Measurements from ENCODE around the gene RSPH1. TPM values are rescaled to one million over a fixed set of nuclear protein-coding genes. Genes with fewer than 3 reads are reported as not detected.
A peak's percentile ranks its signal among the peaks of the same experiment; 100 is the strongest.

The RSPH1 gene
- total RNA-seq, 6 donors from 2014 or later = 0.46 to 68.4 (median 13.4) TPM

DNA sequence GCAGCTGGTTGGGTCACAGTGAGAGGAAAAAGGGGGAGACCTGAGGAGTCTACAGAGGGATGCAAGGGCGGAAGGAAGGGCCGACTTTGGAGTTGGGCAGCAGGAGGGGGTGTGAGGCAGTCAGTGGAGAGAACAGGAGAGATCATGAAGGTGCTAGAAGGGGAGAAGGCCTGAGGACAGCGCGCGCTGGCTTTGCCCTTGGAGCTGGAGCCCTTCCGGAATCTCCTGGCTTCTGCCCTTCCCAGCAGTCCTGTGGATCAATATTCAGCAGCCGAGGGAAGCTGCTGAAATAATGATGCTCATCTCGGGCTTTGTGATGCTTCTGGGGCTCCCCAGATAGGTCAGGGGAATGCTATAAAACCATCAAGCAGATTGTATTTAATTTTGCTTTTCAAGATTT lies 44.4 kb upstream of the RSPH1 start:
- TF ChIP-seq POLR2AphosphoS5 (IDR thresholded peaks at IDR 0.05) = no peak
- ATAC-seq (ENCODE audit: low FRiP score in 2 of 2) = no peak
- H3K27me3 ChIP-seq = no peaks in the 10 kb centered on the region

GRCh38 chr21:42539931-42540343 lies 43.9 kb upstream of the RSPH1 start:
- peak in 1 of 2 donors; percentile 47 for ATAC-seq (ENCODE audit: low FRiP score in 2 of 2)
- 72 to 84% methylated on average over 6 to 7 of the region's 7 CpGs for WGBS, 2 donors
- peaks cover 10 to 72% (median 43%) of the 10 kb centered on the region in 4 donors for H3K36me3 ChIP-seq
- H3K4me3 ChIP-seq = no peak overlapping the region
- peaks cover 0 to 7% (median 2%) of the 10 kb centered on the region in 4 donors for H3K4me1 ChIP-seq
- peak in 1 of 2 donors; percentile 34 for DNase-seq
- TF ChIP-seq CTCF (IDR thresholded peaks at IDR 0.05) (peak in 1 of 6 experiments; percentile 9), POLR2AphosphoS5 (IDR thresholded peaks at IDR 0.05) (no peak)
- no peak overlapping the region for H3K27ac ChIP-seq
- H3K27me3 ChIP-seq = no peaks in the 10 kb centered on the region
- H3K9me3 ChIP-seq = no peaks in the 10 kb centered on the region

More for the DNA sequence above, 44.4 kb upstream of the RSPH1 start:
- H3K27ac ChIP-seq = no peak overlapping the region
- DNase-seq = no peak
- H3K36me3 ChIP-seq = peaks cover 10 to 72% (median 42%) of the 10 kb centered on the region in 4 donors
- H3K9me3 ChIP-seq = no peaks in the 10 kb centered on the region
- no peak overlapping the region for H3K4me3 ChIP-seq
- H3K4me1 ChIP-seq = peaks cover 0 to 6% (median under 1%) of the 10 kb centered on the region in 4 donors
- 83 to 93% methylated on average over 8 of the region's 8 CpGs for WGBS, 2 donors

DNA sequence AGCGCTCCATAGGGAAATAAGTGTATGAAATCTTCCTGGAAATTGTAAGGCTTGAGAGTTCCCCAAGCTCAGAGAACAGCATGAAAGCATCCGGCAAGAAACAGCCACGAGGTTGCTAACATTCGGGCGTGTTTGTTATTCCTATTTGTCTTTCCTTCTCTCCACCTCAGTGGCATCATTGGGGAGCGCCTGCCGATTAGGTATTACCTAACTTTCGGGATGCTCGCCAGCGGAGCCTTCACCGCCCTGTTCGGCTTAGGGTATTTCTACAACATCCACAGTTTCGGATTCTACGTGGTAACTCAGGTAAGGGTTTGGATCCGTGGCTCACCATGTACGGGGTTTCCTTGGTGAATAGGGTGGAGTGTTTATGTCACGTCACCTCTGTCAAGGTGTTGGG lies 43.3 kb upstream of the RSPH1 start:
- Histone ChIP-seq H3K36me3 (peaks cover 10 to 71% (median 43%) of the 10 kb centered on the region in 4 donors), H3K9me3 (no peaks in the 10 kb centered on the region), H3K4me3 (no peak overlapping the region), H3K27ac (peak overlapping the region in 1 of 4 donors; percentile 38), H3K4me1 (peaks cover 0 to 8% (median 3%) of the 10 kb centered on the region in 4 donors), H3K27me3 (no peaks in the 10 kb centered on the region)
- TF ChIP-seq EP300 (IDR thresholded peaks at IDR 0.05) = peak in 1 of 4 donors; percentile 5
- no peak for TF ChIP-seq POLR2A (IDR thresholded peaks at IDR 0.05)
- DNase-seq = peak in 1 of 2 donors; percentile 48
- 86 to 87% methylated on average over 17 of the region's 17 CpGs for WGBS, 2 donors
- peak in 1 of 2 donors; percentile 32 for ATAC-seq (ENCODE audit: low FRiP score in 2 of 2)

GRCh38 chr21:42538479-42539275 lies 42.7 kb upstream of the RSPH1 start:
- H3K4me3 ChIP-seq = no peak overlapping the region
- TF ChIP-seq CTCF (IDR thresholded peaks at IDR 0.05) (no peak), POLR2AphosphoS5 (IDR thresholded peaks at IDR 0.05) (no peak), POLR2A (IDR thresholded peaks at IDR 0.05) (no peak)
- 75 to 78% methylated on average over 10 of the region's 10 CpGs for WGBS, 2 donors
- DNase-seq = peak in 1 of 2 donors; percentile 18
- H3K36me3 ChIP-seq = peaks cover 10 to 71% (median 37%) of the 10 kb centered on the region in 4 donors
- H3K27ac ChIP-seq = no peak overlapping the region
- H3K27me3 ChIP-seq = no peaks in the 10 kb centered on the region
- no peaks in the 10 kb centered on the region for H3K9me3 ChIP-seq
- ATAC-seq (ENCODE audit: low FRiP score in 2 of 2) = no peak
- H3K4me1 ChIP-seq = peaks cover 0 to 13% (median 3%) of the 10 kb centered on the region in 4 donors

GRCh38 chr21:42537106-42537742 lies 41.2 kb upstream of the RSPH1 start:
- H3K27ac ChIP-seq = no peak overlapping the region
- H3K9me3 ChIP-seq = no peaks in the 10 kb centered on the region
- DNase-seq = peak in 1 of 2 donors; percentile 16
- H3K4me1 ChIP-seq = peaks cover 10 to 27% (median 15%) of the 10 kb centered on the region in 4 donors
- peaks cover 0 to 58% (median 25%) of the 10 kb centered on the region in 4 donors for H3K36me3 ChIP-seq
- TF ChIP-seq CTCF (IDR thresholded peaks at IDR 0.05) (peak in 1 of 6 experiments; percentile 11), POLR2AphosphoS5 (IDR thresholded peaks at IDR 0.05) (no peak)
- H3K27me3 ChIP-seq = no peaks in the 10 kb centered on the region
- H3K4me3 ChIP-seq = no peak overlapping the region
- 89 to 90% methylated on average over 4 of the region's 4 CpGs for WGBS, 2 donors
- ATAC-seq (ENCODE audit: low FRiP score in 2 of 2) = no peak

Measured in upper lobe of left lung (tissue), 6 donors.